GM18499 (cell line): Measurements from ENCODE around the gene CEP112.

ENCODE experiments used
- ATAC-seq: cut with Tn5 transposase; IDR thresholded peaks from one replicate; pipeline ENCODE4 v1.9.1; 2021; ENCODE audit warnings: moderate number of reproducible peaks; ENCODE audit not compliant: insufficient read depth, unreplicated experiment

The CEP112 gene

GRCh38 chr17:65592125-65592965 is 599.6 kb downstream of the CEP112 start:
- no peak for ATAC-seq

- ATAC-seq = no peak
Observed at GRCh38 chr17:65589321-65589720, 602.6 kb downstream of the CEP112 start.

- ATAC-seq = no peak
Observed at GRCh38 chr17:65588181-65588808, 603.6 kb downstream of the CEP112 start.

- no peak for ATAC-seq
Observed at GRCh38 chr17:65587534-65588180, 604.3 kb downstream of the CEP112 start.

GRCh38 chr17:65586899-65587298 is 605.0 kb downstream of the CEP112 start:
- ATAC-seq = no peak
